Astrocyte (in vitro differentiated cells and primary cell): ENCODE results near the gene ICA1. TPM values are rescaled to one million over a fixed set of nuclear protein-coding genes. Genes with fewer than 3 reads are reported as not detected.

Source experiments
- DNase-seq: peaks from one replicate; pipeline ENCODE4 v3.0.0-alpha.2; 2010; ENCODE audit warnings: low read depth
- FAIRE-seq: peaks from 2 replicates; lab custom pipeline; 2011; peaks lifted over from hg19 to GRCh38; lab: Jason Lieb, UNC
- H2AFZ ChIP-seq: 2 replicates; pipeline ENCODE4 v1.6.0; 2012; ENCODE audit warnings: low read depth, low read length, inconsistent platforms
- H3K27ac ChIP-seq: 2 replicates; pipeline ENCODE4 v1.5.1; 2011; ENCODE audit warnings: low read depth, low read length, inconsistent platforms
- H3K27me3 ChIP-seq: 2 replicates; pipeline ENCODE4 v1.6.0; 2011; ENCODE audit warnings: low read length, inconsistent platforms; ENCODE audit not compliant: insufficient read depth
- H3K36me3 ChIP-seq: 2 replicates; pipeline ENCODE4 v1.5.1; 2011; ENCODE audit warnings: low read length, inconsistent platforms; ENCODE audit not compliant: insufficient read depth
- H3K4me1 ChIP-seq: 2 replicates; pipeline ENCODE4 v1.5.1; 2011; ENCODE audit warnings: low read length, inconsistent platforms; ENCODE audit not compliant: insufficient read depth
- H3K4me2 ChIP-seq: 2 replicates; pipeline ENCODE4 v1.6.0; 2012; ENCODE audit warnings: low read length, inconsistent platforms
- H3K4me3 ChIP-seq: 2 replicates; pipeline ENCODE4 v1.5.1; 2011; ENCODE audit warnings: low read depth, mild to moderate bottlenecking, low read length, inconsistent platforms; ENCODE audit not compliant: insufficient read depth
- H3K79me2 ChIP-seq: 2 replicates; pipeline ENCODE4 v1.6.0; 2012; ENCODE audit warnings: mild to moderate bottlenecking, low read length, inconsistent platforms; ENCODE audit not compliant: insufficient read depth
- H3K9ac ChIP-seq: 2 replicates; pipeline ENCODE4 v1.6.0; 2012; ENCODE audit warnings: mild to moderate bottlenecking, low read length, inconsistent platforms
- H3K9me3 ChIP-seq: 2 replicates; pipeline ENCODE4 v1.5.1; 2012; ENCODE audit warnings: low read depth, mild to moderate bottlenecking, low read length, inconsistent platforms; ENCODE audit not compliant: insufficient read depth
- H4K20me1 ChIP-seq: 2 replicates; pipeline ENCODE4 v1.6.0; 2012; ENCODE audit warnings: low read length, inconsistent platforms; ENCODE audit not compliant: insufficient read depth
- H3K27ac Mint-ChIP-seq: one replicate; pipeline ENCODE4 v1.8.0; 2021; ENCODE audit warnings: mild to moderate bottlenecking, mixed read lengths; ENCODE audit not compliant: unreplicated experiment
- H3K27me3 Mint-ChIP-seq: one replicate; pipeline ENCODE4 v1.8.0; 2021; ENCODE audit warnings: low read depth, mixed read lengths; ENCODE audit not compliant: unreplicated experiment
- H3K36me3 Mint-ChIP-seq: one replicate; pipeline ENCODE4 v1.8.0; 2021; ENCODE audit warnings: low read depth, mixed read lengths; ENCODE audit not compliant: unreplicated experiment
- H3K4me1 Mint-ChIP-seq: one replicate; pipeline ENCODE4 v1.8.0; 2021; ENCODE audit warnings: low read depth, mixed read lengths; ENCODE audit not compliant: unreplicated experiment
- H3K4me3 Mint-ChIP-seq: one replicate; pipeline ENCODE4 v1.8.0; 2021; ENCODE audit warnings: mild to moderate bottlenecking, moderate library complexity, mixed read lengths; ENCODE audit not compliant: unreplicated experiment
- H3K9me3 Mint-ChIP-seq: one replicate; pipeline ENCODE4 v1.8.0; 2021; ENCODE audit warnings: mild to moderate bottlenecking, mixed read lengths; ENCODE audit not compliant: unreplicated experiment
- EZH2 ChIP-seq: IDR thresholded peaks from 2 replicates; pipeline ENCODE4 v1.6.1; 2012; ENCODE audit warnings: mild to moderate bottlenecking, low read length, inconsistent platforms; ENCODE audit not compliant: insufficient read depth
- total RNA-seq: library from RNA; stranded (reverse); gene quantifications from 2 replicates; pipeline ENCODE4 v1.2.1, GENCODE V29; 2021
- TF ChIP-seq, protein P1 (sequence below): IDR thresholded peaks from 2 replicates; pipeline ENCODE4 v1.5.1; 2011; ENCODE audit warnings: low read depth, mild to moderate bottlenecking, inconsistent platforms, low read length, moderate library complexity; ENCODE audit not compliant: insufficient read depth

Gene ICA1
- total RNA-seq, 1 donor from 2014 or later: 8.0 TPM

DNA sequence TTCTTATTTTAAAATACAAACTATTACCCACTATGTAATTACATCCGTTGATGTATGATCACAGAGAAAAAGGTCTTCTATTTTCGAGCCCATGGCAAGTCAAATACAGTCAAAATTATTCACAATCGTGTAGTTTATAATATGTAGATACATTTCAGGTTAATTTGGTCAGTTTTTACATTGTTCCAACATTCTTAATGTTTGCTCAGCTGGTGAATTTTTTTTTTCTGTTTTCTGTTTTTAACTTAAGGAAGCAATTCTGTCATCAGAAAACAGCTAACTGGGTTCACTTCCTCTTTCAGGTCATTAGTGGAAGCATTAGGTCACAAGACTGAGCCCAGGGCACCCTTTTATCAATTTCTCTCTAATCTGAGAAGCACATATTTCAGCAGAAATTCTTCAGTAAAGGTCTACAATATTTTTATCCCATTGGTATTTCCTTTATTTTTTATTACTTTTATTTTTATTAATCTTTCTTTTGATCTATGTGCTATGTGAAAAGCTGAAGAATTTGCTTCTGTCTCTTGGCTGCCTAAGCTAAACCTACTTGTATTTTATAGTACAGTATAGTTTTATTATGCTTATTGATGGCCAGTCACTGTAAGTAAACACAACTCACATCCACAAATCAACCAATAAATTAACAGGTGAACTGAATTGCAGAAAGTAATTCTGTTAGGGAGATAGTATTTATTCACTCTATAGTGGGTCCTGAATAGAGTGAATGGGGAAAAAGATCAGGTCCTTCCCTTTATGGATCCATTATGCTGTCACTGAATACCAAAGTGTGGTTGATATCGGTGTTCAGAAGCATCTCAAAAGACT, 84.6 kb downstream of the ICA1 start:
- Histone ChIP-seq H2AFZ (no peak overlapping the region), H3K27ac (no peak overlapping the region), H4K20me1 (no peaks in the 10 kb centered on the region), H3K4me1 (no peaks in the 10 kb centered on the region), H3K4me3 (no peak overlapping the region), H3K79me2 (no peaks in the 10 kb centered on the region), H3K9ac (no peak overlapping the region), H3K9me3 (no peaks in the 10 kb centered on the region), H3K36me3 (no peaks in the 10 kb centered on the region), H3K4me2 (no peak overlapping the region), H3K27me3 (no peaks in the 10 kb centered on the region)
- Mint-ChIP-seq H3K27ac (no peak overlapping the region), H3K36me3 (no peaks in the 10 kb centered on the region), H3K4me3 (no peak overlapping the region), H3K4me1 (peaks cover 14% of the 10 kb centered on the region), H3K9me3 (no peaks in the 10 kb centered on the region), H3K27me3 (no peaks in the 10 kb centered on the region)
- no peak for FAIRE-seq
- DNase-seq: no peak
- no peak for TF ChIP-seq EZH2
- TF ChIP-seq, protein P1, sequence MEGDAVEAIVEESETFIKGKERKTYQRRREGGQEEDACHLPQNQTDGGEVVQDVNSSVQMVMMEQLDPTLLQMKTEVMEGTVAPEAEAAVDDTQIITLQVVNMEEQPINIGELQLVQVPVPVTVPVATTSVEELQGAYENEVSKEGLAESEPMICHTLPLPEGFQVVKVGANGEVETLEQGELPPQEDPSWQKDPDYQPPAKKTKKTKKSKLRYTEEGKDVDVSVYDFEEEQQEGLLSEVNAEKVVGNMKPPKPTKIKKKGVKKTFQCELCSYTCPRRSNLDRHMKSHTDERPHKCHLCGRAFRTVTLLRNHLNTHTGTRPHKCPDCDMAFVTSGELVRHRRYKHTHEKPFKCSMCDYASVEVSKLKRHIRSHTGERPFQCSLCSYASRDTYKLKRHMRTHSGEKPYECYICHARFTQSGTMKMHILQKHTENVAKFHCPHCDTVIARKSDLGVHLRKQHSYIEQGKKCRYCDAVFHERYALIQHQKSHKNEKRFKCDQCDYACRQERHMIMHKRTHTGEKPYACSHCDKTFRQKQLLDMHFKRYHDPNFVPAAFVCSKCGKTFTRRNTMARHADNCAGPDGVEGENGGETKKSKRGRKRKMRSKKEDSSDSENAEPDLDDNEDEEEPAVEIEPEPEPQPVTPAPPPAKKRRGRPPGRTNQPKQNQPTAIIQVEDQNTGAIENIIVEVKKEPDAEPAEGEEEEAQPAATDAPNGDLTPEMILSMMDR: no peak

DNA sequence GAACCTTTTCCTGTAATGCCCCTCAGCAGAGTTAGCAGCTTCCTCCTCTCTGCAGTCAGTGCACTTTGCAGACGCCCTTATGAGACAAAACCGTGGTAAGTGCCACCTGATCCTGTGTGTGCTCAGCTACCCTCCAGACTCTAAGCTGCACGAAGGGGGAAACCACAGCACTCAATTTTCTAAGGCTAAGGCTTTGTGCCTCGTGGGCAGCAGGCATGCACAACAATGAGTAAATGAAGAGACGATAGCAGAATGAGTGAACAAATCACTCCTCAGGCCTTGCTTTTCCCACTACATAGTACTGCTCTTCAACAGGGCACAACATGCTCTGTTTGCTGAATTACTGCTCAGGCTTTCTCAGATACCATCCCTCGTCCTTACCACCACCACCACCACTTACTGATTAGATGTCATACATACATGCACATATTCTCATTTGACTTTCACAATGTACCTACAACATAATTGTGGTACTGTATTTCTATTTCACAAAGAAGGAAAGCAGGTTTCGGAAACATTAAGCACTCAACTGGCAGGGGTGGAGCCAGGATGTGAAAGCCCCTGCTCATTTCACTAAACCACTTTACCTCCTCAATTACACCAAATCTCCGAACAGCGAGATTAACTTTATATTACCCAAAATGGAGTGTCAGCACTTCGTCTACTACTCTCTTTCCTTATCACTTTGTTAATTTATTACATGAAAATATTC, 85.4 kb downstream of the ICA1 start:
- Histone ChIP-seq H3K4me2 (no peak overlapping the region), H3K4me3 (no peak overlapping the region), H3K79me2 (no peaks in the 10 kb centered on the region), H2AFZ (no peak overlapping the region), H3K36me3 (no peaks in the 10 kb centered on the region), H3K27ac (no peak overlapping the region), H3K27me3 (no peaks in the 10 kb centered on the region), H3K4me1 (no peaks in the 10 kb centered on the region), H3K9ac (no peak overlapping the region), H3K9me3 (no peaks in the 10 kb centered on the region), H4K20me1 (no peaks in the 10 kb centered on the region)
- Mint-ChIP-seq H3K9me3 (no peaks in the 10 kb centered on the region), H3K4me1 (peaks cover 14% of the 10 kb centered on the region), H3K36me3 (no peaks in the 10 kb centered on the region), H3K4me3 (no peak overlapping the region), H3K27ac (no peak overlapping the region), H3K27me3 (no peaks in the 10 kb centered on the region)
- no peak for FAIRE-seq
- TF ChIP-seq, protein P1: no peak
- TF ChIP-seq EZH2: no peak
- DNase-seq: no peak
